ENCODE measurements around the gene SLC2A4RG. TPM values are rescaled to one million over a fixed set of nuclear protein-coding genes. Genes with fewer than 3 reads are reported as not detected.
"Not testable (repeated sequence)": the region's sequence is repeated elsewhere in the genome, so short reads cannot be mapped to it uniquely, and the experiment has no call there.

SLC2A4RG gene
- total RNA-seq, 1 experiment from 2014 or later = 64.7 TPM

DNA sequence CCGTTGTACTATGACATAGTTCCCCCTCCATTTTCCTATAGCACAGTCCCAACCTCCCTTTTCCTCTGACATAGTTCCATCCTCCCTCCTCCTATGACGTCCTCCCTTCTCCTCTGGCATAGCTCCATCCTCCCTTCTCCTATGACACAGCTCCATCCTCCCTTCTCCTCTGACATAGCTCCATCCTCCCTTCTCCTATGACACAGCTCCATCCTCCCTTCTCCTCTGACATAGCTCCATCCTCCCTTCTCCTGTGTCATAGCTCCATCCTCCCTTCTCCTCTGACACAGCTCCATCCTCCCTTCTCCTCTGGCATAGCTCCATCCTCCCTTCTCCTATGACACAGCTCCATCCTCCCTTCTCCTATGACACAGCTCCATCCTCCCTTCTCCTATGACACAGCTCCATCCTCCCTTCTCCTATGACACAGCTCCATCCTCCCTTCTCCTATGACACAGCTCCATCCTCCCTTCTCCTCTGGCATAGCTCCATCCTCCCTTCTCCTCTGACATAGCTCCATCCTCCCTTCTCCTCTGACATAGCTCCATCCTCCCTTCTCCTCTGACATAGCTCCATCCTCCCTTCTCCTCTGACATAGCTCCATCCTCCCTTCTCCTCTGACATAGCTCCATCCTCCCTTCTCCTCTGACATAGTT lies 16.5 kb upstream of the SLC2A4RG start:
- H3K27ac ChIP-seq, H3K4me3 ChIP-seq, H3K27me3 ChIP-seq, H3K4me1 ChIP-seq, DNase-seq: not testable (repeated sequence)
- H3K9me3 ChIP-seq (replicated peaks) = peaks cover 17% of the 10 kb centered on the region
- peaks cover 68% of the 10 kb centered on the region for H3K36me3 ChIP-seq

DNA sequence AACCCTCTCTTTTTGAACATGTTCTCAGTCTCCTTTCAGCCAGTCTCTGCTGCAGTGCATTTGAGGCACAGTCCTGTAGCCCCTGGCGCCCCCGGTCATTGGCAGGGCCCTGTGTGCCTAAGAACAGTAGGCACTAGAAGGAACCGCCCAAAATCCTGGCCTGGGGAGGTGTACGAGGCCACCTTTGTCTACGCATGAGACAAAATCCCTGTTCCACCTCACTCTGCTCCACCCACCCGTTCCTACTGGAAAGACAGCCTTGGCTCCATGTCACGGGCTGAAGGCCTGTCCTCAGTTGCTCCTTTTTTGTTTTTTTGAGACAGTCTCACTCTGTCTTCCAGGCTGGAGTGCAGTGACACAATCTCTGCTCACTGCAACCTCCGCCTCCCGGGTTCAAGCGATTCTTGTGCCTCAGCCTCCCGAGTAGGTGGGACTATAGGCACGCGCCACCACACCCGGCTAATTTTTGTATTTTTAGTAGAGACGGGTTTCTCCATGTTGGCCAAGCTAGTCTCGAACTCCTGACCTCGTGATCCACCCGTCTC lies 9.3 kb upstream of the SLC2A4RG start:
- H3K27me3 ChIP-seq; H3K4me3 ChIP-seq; H3K9me3 ChIP-seq (replicated peaks); H3K4me1 ChIP-seq; DNase-seq; H3K27ac ChIP-seq: not testable (repeated sequence)
- peaks cover 42% of the 10 kb centered on the region for H3K36me3 ChIP-seq

DNA sequence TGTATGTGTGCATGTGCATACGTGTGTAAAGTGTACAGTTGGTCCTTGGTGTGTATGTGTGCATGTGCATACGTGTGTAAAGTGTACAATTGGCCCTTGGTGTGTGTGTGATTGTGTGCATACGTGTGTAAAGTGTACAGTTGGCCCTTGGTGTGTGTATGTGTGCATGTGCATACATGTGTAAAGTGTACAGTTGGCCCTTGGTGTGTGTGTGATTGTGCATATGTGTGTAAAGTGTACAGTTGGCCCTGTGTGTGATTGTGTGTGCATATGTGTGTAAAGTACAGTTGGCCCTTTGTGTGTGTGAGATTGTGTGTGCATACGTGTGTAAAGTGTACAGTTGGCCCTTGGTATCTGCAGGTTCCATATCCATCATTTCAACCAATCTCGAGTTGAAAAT lies 8.2 kb upstream of the SLC2A4RG start:
- Histone ChIP-seq H3K4me1 (no peaks in the 10 kb centered on the region), H3K9me3 (replicated peaks) (no peaks in the 10 kb centered on the region; the same call in 1 of the 2 replicates), H3K4me3 (no peak overlapping the region), H3K27me3 (no peaks in the 10 kb centered on the region), H3K27ac (no peak overlapping the region), H3K36me3 (peaks cover 32% of the 10 kb centered on the region)
- no peak for DNase-seq

DNA sequence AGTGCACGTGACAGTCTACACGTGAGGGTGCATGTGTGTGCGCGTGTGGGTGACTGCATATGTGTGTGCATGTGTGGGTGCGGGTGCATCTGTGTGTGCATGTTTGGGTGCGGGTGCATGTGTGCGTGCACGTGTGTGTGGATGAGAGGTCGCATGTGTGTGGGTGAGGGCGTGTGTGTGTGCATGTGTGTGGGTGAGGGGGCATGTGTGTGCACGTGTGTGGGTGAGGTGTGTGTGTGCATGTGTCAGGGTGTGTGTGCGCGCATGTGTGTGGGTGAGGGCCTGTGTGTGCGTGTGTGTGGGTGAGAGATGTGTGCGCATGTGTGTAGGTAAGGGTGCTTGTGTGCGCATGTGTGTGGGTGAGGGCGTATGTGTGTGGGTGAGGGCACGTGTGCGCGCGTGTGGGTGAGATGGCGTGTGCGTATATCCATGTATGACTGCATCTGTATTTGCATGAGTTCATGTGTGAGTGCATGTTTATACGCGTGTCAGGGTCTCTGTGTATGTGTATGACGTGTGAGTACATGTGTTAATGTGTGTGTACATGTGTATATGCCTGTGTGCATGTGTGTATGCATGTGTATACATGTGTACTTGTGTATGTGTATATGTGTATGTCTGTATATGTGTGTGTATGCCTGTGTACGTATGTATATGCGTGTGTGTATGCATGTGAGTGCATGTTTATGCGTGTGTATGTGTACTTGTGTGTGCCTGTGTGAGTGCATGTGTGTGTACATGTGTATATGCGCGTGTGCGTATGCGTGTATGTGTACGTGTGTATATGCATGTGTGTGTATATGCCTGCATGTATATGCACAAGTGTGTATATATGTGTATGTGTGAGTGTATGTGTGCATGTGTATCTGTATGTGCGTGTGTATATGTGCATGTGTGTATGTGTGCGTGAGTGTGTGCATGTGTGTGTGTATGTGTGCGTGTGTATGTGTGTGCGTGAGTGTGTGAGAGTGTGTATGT lies 7.2 kb upstream of the SLC2A4RG start:
- Histone ChIP-seq H3K9me3 (replicated peaks) (no peaks in the 10 kb centered on the region; the same call in 1 of the 2 replicates), H3K27me3 (no peaks in the 10 kb centered on the region), H3K4me1 (no peaks in the 10 kb centered on the region), H3K27ac (no peak overlapping the region), H3K4me3 (no peak overlapping the region), H3K36me3 (peaks cover 26% of the 10 kb centered on the region)
- DNase-seq = no peak

DNA sequence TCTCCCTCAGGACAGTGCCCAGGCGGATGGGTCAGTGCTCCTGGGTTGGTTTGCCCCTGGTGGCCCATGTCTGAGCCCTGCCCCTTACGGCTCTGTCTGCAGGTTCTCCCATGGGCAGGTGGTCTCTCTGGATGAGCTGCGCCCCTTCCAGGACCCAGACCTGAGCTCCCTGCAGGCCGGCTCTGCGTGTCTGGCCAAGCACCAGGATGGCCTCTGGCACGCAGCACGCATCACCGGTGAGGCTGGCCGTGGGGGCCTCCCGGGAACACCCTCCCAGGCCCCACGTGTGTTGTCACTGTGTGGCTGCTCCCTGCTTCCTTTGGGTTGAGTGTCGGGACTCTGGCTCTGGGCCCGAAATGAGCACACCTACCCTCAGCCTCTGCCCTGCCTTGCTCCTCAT lies 6.5 kb upstream of the SLC2A4RG start:
- no peak for DNase-seq
- Histone ChIP-seq H3K27ac (no peak overlapping the region), H3K4me1 (no peaks in the 10 kb centered on the region), H3K9me3 (replicated peaks) (no peaks in the 10 kb centered on the region; the same call in 1 of the 2 replicates), H3K27me3 (no peaks in the 10 kb centered on the region), H3K36me3 (peaks cover 26% of the 10 kb centered on the region), H3K4me3 (no peak overlapping the region)

DNA sequence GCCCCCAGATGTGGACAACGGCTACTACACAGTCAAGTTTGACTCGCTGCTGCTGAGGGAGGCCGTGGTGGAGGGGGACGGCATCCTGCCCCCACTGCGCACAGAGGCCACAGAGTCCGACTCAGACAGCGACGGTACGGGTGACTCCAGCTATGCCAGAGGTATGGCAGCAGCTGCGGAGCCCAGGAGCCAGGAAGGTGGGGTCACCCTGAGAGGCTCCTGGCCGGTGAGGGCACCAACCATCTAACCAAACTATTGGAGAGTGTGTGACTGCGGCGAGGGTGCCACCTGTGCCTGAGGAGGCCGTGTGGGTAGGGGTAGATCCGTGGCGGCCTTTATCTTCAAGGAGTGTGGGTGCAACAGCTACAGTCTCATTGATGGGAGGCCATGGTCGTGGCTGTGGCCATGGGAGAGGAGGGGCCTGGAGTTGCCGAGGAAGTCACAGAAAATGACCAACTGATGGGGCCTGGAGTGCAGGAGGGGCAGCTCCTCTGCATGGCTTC lies 5.9 kb upstream of the SLC2A4RG start:
- Histone ChIP-seq H3K27me3 (no peaks in the 10 kb centered on the region), H3K4me3 (no peak overlapping the region), H3K27ac (no peak overlapping the region), H3K9me3 (replicated peaks) (no peaks in the 10 kb centered on the region; the same call in 1 of the 2 replicates), H3K4me1 (no peaks in the 10 kb centered on the region), H3K36me3 (peaks cover 26% of the 10 kb centered on the region)
- DNase-seq = no peak

DNA sequence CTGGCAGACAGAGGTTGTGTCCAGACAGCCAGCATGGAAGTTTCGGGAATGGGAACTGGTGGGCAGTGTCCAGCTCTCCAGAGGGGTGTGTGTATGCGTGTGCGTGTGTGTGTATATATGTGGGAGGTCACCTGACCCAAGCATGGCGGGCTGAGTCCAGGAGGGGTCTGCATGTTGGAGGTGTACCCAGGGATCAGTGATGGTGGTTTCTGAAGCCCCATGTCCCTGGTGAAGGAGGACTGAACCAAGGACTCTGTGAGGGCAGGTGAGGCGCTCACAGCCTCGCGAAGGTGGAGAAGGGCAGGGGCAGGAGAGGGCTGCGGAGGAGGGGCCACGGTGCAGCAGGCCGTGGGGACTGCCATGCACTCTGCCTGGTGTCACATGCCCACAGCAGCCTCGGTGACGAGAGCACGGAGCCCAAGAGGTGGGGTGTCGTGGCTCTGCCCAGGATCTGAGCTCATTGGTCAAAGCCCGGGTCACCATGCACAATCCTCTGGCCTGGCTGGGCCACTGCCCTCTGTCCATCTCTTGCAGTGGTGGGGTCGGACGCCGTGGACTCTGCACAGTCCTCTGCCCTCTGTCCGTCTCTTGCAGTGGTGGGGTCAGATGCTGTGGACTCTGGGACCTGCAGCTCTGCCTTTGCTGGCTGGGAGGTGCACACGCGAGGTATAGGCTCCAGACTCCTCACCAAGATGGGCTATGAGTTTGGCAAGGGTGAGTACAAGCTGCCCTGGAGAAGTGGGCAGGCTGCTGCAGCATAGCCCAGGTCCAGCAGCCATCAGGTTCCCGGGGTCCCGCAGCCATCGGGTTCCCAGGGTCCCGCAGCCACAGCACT lies 5.2 kb upstream of the SLC2A4RG start:
- H3K36me3 ChIP-seq = peaks cover 26% of the 10 kb centered on the region
- H3K27me3 ChIP-seq = no peaks in the 10 kb centered on the region
- no peak for DNase-seq
- no peaks in the 10 kb centered on the region for H3K4me1 ChIP-seq
- H3K27ac ChIP-seq = no peak overlapping the region
- H3K4me3 ChIP-seq = no peak overlapping the region
- no peaks in the 10 kb centered on the region; the same call in 1 of the 2 replicates for H3K9me3 ChIP-seq (replicated peaks)

DNA sequence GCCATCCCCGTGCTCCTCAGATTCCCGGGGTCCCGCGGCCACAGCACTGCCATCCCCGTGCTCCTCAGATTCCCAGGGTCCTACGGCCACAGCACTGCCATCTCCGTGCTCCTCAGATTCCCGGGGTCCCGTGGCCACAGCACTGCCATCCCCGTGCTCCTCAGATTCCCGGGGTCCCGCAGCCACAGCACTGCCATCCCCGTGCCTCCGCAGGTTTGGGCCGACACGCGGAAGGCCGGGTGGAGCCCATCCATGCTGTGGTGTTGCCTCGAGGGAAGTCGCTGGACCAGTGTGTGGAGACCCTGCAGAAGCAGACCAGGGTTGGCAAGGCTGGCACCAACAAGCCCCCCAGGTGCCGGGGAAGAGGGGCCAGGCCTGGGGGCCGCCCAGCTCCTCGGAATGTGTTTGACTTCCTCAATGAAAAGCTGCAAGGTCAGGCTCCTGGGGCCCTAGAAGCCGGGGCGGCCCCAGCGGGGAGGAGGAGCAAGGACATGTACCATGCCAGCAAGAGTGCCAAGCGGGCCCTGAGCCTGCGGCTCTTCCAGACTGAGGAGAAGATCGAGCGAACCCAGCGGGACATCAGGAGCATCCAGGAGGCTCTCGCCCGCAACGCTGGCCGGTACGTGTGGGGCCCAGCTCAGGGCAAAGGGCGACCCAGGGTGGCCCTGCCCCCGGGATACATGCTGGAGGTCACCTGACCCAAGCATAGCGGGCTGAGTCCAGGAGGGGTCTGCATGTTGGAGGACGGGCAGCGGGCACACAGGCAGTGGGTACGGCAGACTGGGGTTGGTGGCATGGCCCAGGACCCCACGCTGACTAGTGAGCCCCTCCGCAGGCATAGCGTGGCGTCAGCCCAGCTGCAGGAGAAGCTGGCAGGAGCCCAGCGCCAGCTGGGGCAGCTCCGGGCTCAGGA lies 4.4 kb upstream of the SLC2A4RG start:
- H3K27ac ChIP-seq = no peak overlapping the region
- no peaks in the 10 kb centered on the region; the same call in 1 of the 2 replicates for H3K9me3 ChIP-seq (replicated peaks)
- H3K36me3 ChIP-seq = peaks cover 17% of the 10 kb centered on the region
- H3K4me3 ChIP-seq = no peak overlapping the region
- H3K4me1 ChIP-seq = no peaks in the 10 kb centered on the region
- DNase-seq = no peak
- no peaks in the 10 kb centered on the region for H3K27me3 ChIP-seq

DNA sequence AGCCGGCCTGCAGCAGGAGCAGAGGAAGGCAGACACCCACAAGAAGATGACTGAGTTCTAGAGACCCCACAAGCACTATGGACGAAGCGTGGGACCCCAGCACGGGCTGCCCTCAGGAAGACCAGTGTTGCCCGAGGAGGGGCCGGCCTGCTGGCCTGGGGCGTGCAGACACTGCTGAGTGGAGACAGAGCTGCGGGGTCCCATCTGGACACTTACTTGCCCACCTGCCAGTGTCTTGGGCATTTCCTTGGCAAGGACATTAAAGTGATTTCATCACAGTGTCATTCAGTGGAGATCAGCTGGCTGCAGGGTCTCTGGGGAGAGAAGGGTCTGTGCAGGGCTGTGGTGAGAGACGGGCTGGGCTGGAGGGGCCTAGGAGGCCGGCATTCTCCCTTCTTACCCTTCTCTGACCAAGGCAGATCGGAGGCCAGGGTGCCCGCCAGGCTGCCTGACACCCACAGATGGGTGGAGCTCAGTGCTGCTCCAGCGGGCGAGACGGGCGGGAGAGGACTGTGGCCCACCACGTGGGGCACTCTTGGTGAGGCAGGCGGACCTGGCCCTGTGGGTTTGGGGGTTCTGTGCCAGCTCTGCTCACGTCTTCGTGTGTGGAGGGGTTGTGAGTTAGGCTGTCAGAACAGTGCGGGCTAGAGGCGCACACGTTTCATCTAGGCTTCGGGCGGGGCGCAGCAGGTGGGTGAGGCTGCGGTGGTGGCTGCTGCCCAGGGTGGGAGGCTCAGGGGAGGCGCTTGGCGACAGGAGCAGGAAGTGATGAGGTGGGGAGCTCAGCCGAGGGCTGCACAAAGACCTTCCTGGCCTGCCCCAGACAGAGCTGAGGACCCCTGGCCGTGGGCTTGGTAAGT lies 3.5 kb upstream of the SLC2A4RG start, which contains the start of gene LIME1:
Gene LIME1 (plus strand): TSS at position 806 of the 860 bp plus-strand sequence. CDS start 886 bp downstream, outside the sequence.
- no peak for DNase-seq
- Histone ChIP-seq H3K9me3 (replicated peaks) (no peaks in the 10 kb centered on the region; the same call in 1 of the 2 replicates), H3K4me3 (no peak within 1 kb of the TSS), H3K27ac (no peak within 1 kb of the TSS), H3K36me3 (peaks cover 13% of the 10 kb centered on the region), H3K4me1 (peaks cover 2% of the 10 kb centered on the region; the same call in 1 of the 2 replicates), H3K27me3 (no peaks in the 10 kb centered on the region)

DNA sequence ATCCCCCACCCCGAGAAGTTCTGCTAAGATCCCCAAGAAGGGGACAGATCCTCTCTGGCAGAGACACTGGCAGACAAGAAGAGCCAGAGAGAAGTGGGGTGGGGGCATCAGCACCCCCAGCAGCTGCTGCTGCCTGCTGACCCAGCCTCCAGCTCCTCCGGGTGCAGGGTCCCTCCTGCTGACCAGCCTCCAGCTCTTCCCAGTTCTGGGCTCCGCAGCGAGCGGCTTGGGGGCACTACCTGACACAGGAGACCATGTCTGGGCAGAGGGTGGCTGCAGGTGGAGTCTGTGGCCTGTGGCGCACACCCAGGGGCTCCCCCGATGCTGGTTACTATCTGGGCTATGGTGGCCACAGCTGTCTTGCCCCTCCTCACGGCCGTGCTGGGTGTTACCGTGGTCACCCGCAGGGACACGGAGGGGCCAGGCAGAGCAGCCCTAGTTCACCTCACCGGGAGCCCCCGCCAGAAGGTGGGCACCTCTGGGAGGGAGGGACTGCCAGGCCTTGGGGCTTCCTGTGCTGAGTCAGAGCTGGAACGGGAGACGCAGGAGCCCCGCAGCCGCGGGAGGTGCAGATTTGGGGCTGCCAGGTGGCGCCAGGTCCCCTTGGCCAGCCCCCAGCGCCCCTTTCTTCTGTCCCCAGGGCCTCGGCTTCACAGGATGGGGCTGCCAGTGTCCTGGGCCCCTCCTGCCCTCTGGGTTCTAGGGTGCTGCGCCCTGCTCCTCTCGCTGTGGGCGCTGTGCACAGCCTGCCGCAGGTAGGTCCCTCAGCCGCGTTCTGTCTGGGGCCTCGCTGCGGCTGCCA lies 2.5 kb upstream of the SLC2A4RG start:
- no peak for DNase-seq
- Histone ChIP-seq H3K4me3 (no peak overlapping the region), H3K4me1 (peaks cover 6% of the 10 kb centered on the region), H3K27ac (no peak overlapping the region), H3K9me3 (replicated peaks) (no peaks in the 10 kb centered on the region; the same call in 1 of the 2 replicates), H3K36me3 (peaks cover 17% of the 10 kb centered on the region), H3K27me3 (no peaks in the 10 kb centered on the region)

DNA sequence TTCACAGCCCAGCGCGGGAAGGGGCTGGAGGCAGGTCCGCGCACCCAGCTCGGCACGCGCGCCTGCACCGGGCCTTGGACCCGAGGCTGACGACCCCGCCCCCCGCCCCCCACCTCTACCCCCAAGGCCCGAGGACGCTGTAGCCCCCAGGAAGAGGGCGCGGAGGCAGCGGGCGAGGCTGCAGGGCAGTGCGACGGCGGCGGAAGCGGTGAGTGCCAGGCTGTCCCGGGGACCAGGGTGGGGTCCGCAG lies 2.0 kb upstream of the SLC2A4RG start:
- Histone ChIP-seq H3K27ac (no peak overlapping the region), H3K36me3 (peaks cover 18% of the 10 kb centered on the region), H3K27me3 (no peaks in the 10 kb centered on the region), H3K4me3 (no peak overlapping the region), H3K4me1 (peaks cover 6% of the 10 kb centered on the region), H3K9me3 (replicated peaks) (no peaks in the 10 kb centered on the region; the same call in 1 of the 2 replicates)
- no peak for DNase-seq
